CD14-positive monocyte (primary cell): ENCODE data around the gene RGCC. TPM values are rescaled to one million over a fixed set of nuclear protein-coding genes. Genes with fewer than 3 reads are reported as not detected.

Source experiments
- DNase-seq, 3 donors: peaks; one replicate each; pipeline ENCODE4 v3.0.0-alpha.2; 2011 to 2022
- H2AFZ ChIP-seq: 2 replicates; pipeline ENCODE4 v1.6.0; 2012; ENCODE audit warnings: mild to moderate bottlenecking, low read depth, low read length, inconsistent platforms; ENCODE audit not compliant: insufficient read depth, poor library complexity, severe bottlenecking
- H3K27ac ChIP-seq, 2 donors: 1 replicate in 1 of 2; 2 replicates in 1 of 2; pipeline ENCODE4 v1.5.1; 2012 to 2013; ENCODE audit warnings: low read length in 2 of 2, control low read depth in 1 of 2, inconsistent platforms in 1 of 2, low read depth in 1 of 2, mild to moderate bottlenecking in 1 of 2
- H3K27me3 ChIP-seq, 2 donors: one replicate each; pipeline versions ENCODE4 v1.6.0 to v1.6.1; 2011 to 2013; ENCODE audit warnings: low read length in 2 of 2; ENCODE audit not compliant: control insufficient read depth in 2 of 2, insufficient read depth in 2 of 2
- H3K36me3 ChIP-seq, 2 donors: replicated peaks in 1 of 2; 1 replicate in 1 of 2; 2 replicates in 1 of 2; pipeline versions ENCODE4 v1.5.1 to v1.6.1; 2012 to 2013; ENCODE audit warnings: low read length in 2 of 2, control low read depth in 1 of 2, inconsistent platforms in 1 of 2, mild to moderate bottlenecking in 1 of 2; ENCODE audit not compliant: insufficient read depth in 2 of 2, control insufficient read depth in 1 of 2
- H3K4me1 ChIP-seq, 2 donors: 1 replicate in 1 of 2; 2 replicates in 1 of 2; pipeline versions ENCODE4 v1.5.1 to v1.6.1; 2012 to 2013; ENCODE audit warnings: low read length in 2 of 2, control low read depth in 1 of 2, inconsistent platforms in 1 of 2, mild to moderate bottlenecking in 1 of 2, moderate library complexity in 1 of 2; ENCODE audit not compliant: insufficient read depth in 2 of 2, control insufficient read depth in 1 of 2
- H3K4me2 ChIP-seq: replicated peaks from 2 replicates; pipeline ENCODE3; 2012; ENCODE audit warnings: low read length, moderate library complexity, mild to moderate bottlenecking; ENCODE audit not compliant: poor library complexity, severe bottlenecking; ENCODE audit errors: extremely low read depth
- H3K4me3 ChIP-seq, 3 experiments: fragments of 200-600 bp in 1 of 3; sonication (generic) in 1 of 3; replicated peaks in 1 of 3; 1 replicate in 2 of 3; 2 replicates in 1 of 3; pipeline ENCODE4 v1.5.1; 2011 to 2013; ENCODE audit warnings: low read length in 3 of 3, mild to moderate bottlenecking in 3 of 3, control low read depth in 2 of 3, low read depth in 2 of 3, inconsistent platforms in 1 of 3, moderate library complexity in 1 of 3
- H3K79me2 ChIP-seq: 2 replicates; pipeline ENCODE4 v1.6.0; 2012; ENCODE audit warnings: mild to moderate bottlenecking, control low read depth, inconsistent platforms, low read length, moderate library complexity; ENCODE audit not compliant: insufficient read depth
- H3K9ac ChIP-seq: 2 replicates; pipeline ENCODE4 v1.6.0; 2017; ENCODE audit warnings: low read length, mild to moderate bottlenecking; ENCODE audit not compliant: insufficient read depth, poor library complexity, severe bottlenecking
- H3K9me3 ChIP-seq, 2 donors: replicated peaks in 1 of 2; 1 replicate in 1 of 2; 2 replicates in 1 of 2; pipeline versions ENCODE4 v1.5.1 to v1.6.1; 2012 to 2013; ENCODE audit warnings: low read length in 2 of 2, control low read depth in 1 of 2; ENCODE audit not compliant: control insufficient read depth in 1 of 2, insufficient read depth in 1 of 2
- H4K20me1 ChIP-seq: 2 replicates; pipeline ENCODE4 v1.6.0; 2012; ENCODE audit warnings: mild to moderate bottlenecking, low read length, control low read depth, moderate library complexity; ENCODE audit not compliant: insufficient read depth
- H3K27ac Mint-ChIP-seq, 7 donors: one replicate each; pipeline ENCODE4 v1.8.0; 2020; ENCODE audit warnings: mild to moderate bottlenecking in 7 of 7, mixed read lengths in 7 of 7, moderate library complexity in 6 of 7, inconsistent platforms in 2 of 7
- H3K27me3 Mint-ChIP-seq, 3 donors: one replicate each; pipeline ENCODE4 v1.8.0; 2021 to 2022; ENCODE audit warnings: low read depth in 3 of 3, mild to moderate bottlenecking in 3 of 3, mixed read lengths in 3 of 3, moderate library complexity in 3 of 3, inconsistent platforms in 1 of 3
- H3K36me3 Mint-ChIP-seq, 2 donors: one replicate each; pipeline ENCODE4 v1.8.0; 2020; ENCODE audit warnings: mixed read lengths in 2 of 2, inconsistent platforms in 1 of 2, mild to moderate bottlenecking in 1 of 2
- H3K4me1 Mint-ChIP-seq: one replicate; pipeline ENCODE4 v1.8.0; 2020; ENCODE audit warnings: mild to moderate bottlenecking, mixed read lengths
- H3K4me3 Mint-ChIP-seq, 2 donors: one replicate each; pipeline ENCODE4 v1.8.0; 2020; ENCODE audit warnings: mild to moderate bottlenecking in 2 of 2, mixed read lengths in 2 of 2, moderate library complexity in 1 of 2
- H3K9me3 Mint-ChIP-seq, 7 donors: one replicate each; pipeline ENCODE4 v1.8.0; 2020 to 2022; ENCODE audit warnings: mixed read lengths in 7 of 7, mild to moderate bottlenecking in 6 of 7, moderate library complexity in 6 of 7, inconsistent platforms in 2 of 7
- CTCF ChIP-seq: fragments of 200-600 bp; IDR thresholded peaks from one replicate; pipeline ENCODE4 v1.8.0; 2022; ENCODE audit warnings: antibody characterized with exemption, mild to moderate bottlenecking
- WGBS: methylation state at CpG from one replicate; pipeline ENCODE4 v1.1.5; 2013; ENCODE audit warnings: missing lambda C conversion rate; ENCODE audit not compliant: insufficient coverage; 5-methylcytosine and 5-hydroxymethylcytosine counted together
- intact Hi-C, 2 donors: fragments of 100-400 bp; cut with micrococcal nuclease; formaldehyde crosslinking; loops; one replicate each; pipeline versions ENCODE4 v1.15.0 to v1.15.1; 2023
- polyA plus RNA-seq, 3 donors: library from polyadenylated mRNA; depleted of rRNA in 1 of 3; unstranded in 2 of 3; stranded (reverse) in 1 of 3; fragments of 300-500 nt in 2 of 3; fragments of >200 nt in 1 of 3; fragmentation: Illumina TruSeq in 2 of 3; gene quantifications; 1 replicate in 2 of 3; 2 replicates in 1 of 3; pipeline ENCODE4 v1.2.3, GENCODE V29; 2012 to 2021

Gene RGCC
- polyA plus RNA-seq, 3 donors, result 4.3 to 49.5 (median 26.0) TPM

- TF ChIP-seq CTCF, result peak; percentile 88
- H4K20me1 ChIP-seq, result peaks cover 15% of the 10 kb centered on the region
- H3K4me2 ChIP-seq, result peak overlapping the region; percentile 88
- H2AFZ ChIP-seq, result peak overlapping the region; percentile 71
- intact Hi-C loops, result loop anchor here (5.0 kb wide), 3 partner anchors 33 to 193 kb away; no protein-coding TSS in a partner anchor
- H3K9me3 Mint-ChIP-seq, result peaks cover 3 to 20% (median 11%) of the 10 kb centered on the region in 7 donors
- peaks cover 38% of the 10 kb centered on the region for H3K79me2 ChIP-seq
- no peaks in the 10 kb centered on the region for H3K36me3 ChIP-seq
- H3K9ac ChIP-seq, result peak overlapping the region; percentile 86
- H3K4me3 Mint-ChIP-seq, result peak overlapping the region; percentile 89 to 94
- peaks cover 61% of the 10 kb centered on the region for H3K4me1 Mint-ChIP-seq
- H3K36me3 Mint-ChIP-seq, result peaks cover 24 to 44% of the 10 kb centered on the region in 2 donors
- H3K4me3 ChIP-seq, result peak overlapping the region; percentile 50 to 92 (median 79)
- peak; percentile 61 to 72 (median 72) for DNase-seq
- peak overlapping the region in 1 of 2 donors; percentile 72 for H3K27ac ChIP-seq
- 15% methylated on average over 3 of the region's 4 CpGs for WGBS
- H3K27ac Mint-ChIP-seq, result peak overlapping the region; percentile 65 to 90 (median 78)
- peaks cover 55 to 68% of the 10 kb centered on the region in 2 donors for H3K4me1 ChIP-seq
- H3K27me3 Mint-ChIP-seq, result peaks cover 24 to 51% (median 35%) of the 10 kb centered on the region in 3 donors
- H3K9me3 ChIP-seq, result peaks cover 3 to 8% of the 10 kb centered on the region in 2 donors
- H3K27me3 ChIP-seq, result peaks cover 6 to 30% of the 10 kb centered on the region in 2 donors
These were observed 1.5 kb downstream of the RGCC start for GRCh38 chr13:41458761-41459431.

GRCh38 chr13:41459432-41460073, 2.2 kb downstream of the RGCC start:
- H3K4me3 Mint-ChIP-seq, result peak overlapping the region; percentile 89 to 94
- peak overlapping the region in 6 of 7 donors; percentile 14 to 87 (median 62) for H3K27ac Mint-ChIP-seq
- H3K4me3 ChIP-seq, result peak overlapping the region in 2 of 3 experiments; percentile 79 to 92
- peaks cover 15% of the 10 kb centered on the region for H4K20me1 ChIP-seq
- no peak overlapping the region for H2AFZ ChIP-seq
- peaks cover 30 to 45% of the 10 kb centered on the region in 2 donors for H3K36me3 Mint-ChIP-seq
- peaks cover 68% of the 10 kb centered on the region for H3K4me1 Mint-ChIP-seq
- no peak for TF ChIP-seq CTCF
- peaks cover 3 to 17% (median 10%) of the 10 kb centered on the region in 7 donors for H3K9me3 Mint-ChIP-seq
- H3K9me3 ChIP-seq, result peaks cover 3 to 4% of the 10 kb centered on the region in 2 donors
- H3K9ac ChIP-seq, result no peak overlapping the region
- H3K27me3 Mint-ChIP-seq, result peaks cover 24 to 47% (median 33%) of the 10 kb centered on the region in 3 donors
- DNase-seq, result peak in 1 of 3 donors; percentile 23
- H3K27ac ChIP-seq, result no peak overlapping the region
- WGBS, result 34% methylated on average over 3 of the region's 7 CpGs
- H3K4me1 ChIP-seq, result peaks cover 61 to 74% of the 10 kb centered on the region in 2 donors
- no peaks in the 10 kb centered on the region for H3K36me3 ChIP-seq
- H3K4me2 ChIP-seq, result peak overlapping the region; percentile 88
- intact Hi-C loops, result loop anchor here (5.0 to 10.0 kb wide), 4 partner anchors 33 to 195 kb away; no protein-coding TSS in a partner anchor
- H3K27me3 ChIP-seq, result peaks cover 6 to 30% of the 10 kb centered on the region in 2 donors
- H3K79me2 ChIP-seq, result peaks cover 44% of the 10 kb centered on the region
